ENCODE data around the gene CR2.

The CR2 gene

DNA sequence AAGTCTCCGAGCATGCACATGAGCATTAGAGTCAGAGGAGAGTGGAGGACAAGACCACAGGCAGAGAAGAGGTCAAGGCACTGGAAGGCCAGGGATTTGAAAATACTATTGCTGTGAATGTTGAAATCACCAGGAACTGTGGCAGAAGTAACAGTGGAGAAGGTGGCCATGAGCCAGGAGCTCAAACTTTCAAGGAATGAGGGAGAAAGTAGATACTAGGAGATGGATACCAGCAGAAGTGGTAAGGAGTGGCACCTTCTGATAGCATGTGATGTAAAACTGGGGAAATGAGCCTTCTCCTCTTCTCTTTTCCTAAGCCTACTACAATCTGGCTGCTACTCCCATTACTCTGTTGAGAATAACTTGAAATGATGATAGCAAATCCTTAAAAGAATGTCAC, 40.0 kb downstream of the CR2 start:
- TF ChIP-seq FOXP2 (optimal IDR thresholded peaks at IDR 0.05; ENCODE audit: borderline replicate concordance, extremely low read depth, extremely low read length, insufficient read depth) (no peak), TAF1 (IDR thresholded peaks at IDR 0.05; ENCODE audit: borderline replicate concordance, insufficient read depth, low read length) (no peak), SIN3A (IDR thresholded peaks at IDR 0.05; ENCODE audit: borderline replicate concordance, insufficient read depth, low read length) (no peak), POLR2AphosphoS5 (IDR thresholded peaks at IDR 0.05; ENCODE audit: low read depth, low read length) (no peak)
- TF ChIP-seq, protein P1, sequence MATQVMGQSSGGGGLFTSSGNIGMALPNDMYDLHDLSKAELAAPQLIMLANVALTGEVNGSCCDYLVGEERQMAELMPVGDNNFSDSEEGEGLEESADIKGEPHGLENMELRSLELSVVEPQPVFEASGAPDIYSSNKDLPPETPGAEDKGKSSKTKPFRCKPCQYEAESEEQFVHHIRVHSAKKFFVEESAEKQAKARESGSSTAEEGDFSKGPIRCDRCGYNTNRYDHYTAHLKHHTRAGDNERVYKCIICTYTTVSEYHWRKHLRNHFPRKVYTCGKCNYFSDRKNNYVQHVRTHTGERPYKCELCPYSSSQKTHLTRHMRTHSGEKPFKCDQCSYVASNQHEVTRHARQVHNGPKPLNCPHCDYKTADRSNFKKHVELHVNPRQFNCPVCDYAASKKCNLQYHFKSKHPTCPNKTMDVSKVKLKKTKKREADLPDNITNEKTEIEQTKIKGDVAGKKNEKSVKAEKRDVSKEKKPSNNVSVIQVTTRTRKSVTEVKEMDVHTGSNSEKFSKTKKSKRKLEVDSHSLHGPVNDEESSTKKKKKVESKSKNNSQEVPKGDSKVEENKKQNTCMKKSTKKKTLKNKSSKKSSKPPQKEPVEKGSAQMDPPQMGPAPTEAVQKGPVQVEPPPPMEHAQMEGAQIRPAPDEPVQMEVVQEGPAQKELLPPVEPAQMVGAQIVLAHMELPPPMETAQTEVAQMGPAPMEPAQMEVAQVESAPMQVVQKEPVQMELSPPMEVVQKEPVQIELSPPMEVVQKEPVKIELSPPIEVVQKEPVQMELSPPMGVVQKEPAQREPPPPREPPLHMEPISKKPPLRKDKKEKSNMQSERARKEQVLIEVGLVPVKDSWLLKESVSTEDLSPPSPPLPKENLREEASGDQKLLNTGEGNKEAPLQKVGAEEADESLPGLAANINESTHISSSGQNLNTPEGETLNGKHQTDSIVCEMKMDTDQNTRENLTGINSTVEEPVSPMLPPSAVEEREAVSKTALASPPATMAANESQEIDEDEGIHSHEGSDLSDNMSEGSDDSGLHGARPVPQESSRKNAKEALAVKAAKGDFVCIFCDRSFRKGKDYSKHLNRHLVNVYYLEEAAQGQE (IDR thresholded peaks at IDR 0.05; ENCODE audit: insufficient read depth in 1 of 2, low read depth in 2 of 2, low read length in 2 of 2) = no peak

DNA sequence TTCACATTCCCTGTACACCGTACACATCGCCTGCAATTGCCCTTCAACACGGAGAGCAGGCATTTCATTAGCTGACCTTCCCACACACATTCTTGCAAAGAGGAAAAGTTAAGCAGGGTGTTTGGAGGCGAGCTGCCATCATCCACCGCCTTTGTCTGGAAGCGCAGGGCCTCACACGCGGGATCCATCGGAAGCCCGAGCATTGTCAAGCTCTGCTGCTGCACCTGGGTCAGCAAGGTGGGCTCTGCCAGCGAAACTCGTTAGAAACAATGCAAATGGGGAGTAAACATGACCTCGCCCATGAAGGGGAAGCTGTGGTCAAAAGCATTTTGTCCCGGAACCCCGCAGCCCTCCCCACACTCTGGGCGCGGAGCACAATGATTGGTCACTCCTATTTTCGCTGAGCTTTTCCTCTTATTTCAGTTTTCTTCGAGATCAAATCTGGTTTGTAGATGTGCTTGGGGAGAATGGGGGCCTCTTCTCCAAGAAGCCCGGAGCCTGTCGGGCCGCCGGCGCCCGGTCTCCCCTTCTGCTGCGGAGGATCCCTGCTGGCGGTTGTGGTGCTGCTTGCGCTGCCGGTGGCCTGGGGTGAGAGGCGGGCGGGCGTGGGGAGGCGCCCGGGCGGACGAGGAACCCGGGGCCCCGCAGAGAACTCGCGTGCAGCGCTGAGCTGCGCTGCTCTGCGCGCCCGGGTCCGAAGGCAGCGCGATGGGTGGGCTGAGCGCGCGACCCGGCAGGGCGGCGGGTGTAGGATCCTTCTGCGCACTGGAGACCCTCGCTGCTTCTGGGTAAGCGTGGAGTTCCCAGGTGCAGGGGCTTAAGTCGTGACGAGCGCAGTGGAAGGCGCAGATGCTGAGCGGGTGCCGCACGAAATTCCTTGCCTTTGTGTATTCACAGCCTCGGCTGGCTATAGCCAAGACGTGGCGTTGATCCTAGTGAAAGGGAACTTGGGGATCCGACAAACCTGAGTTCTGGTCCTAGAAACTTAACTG, 42.0 kb downstream of the CR2 start, which contains the start of gene CR1:
Gene CR1, plus strand, starts transcription at position 357 of the 992 bp plus-strand sequence. Its CDS starts 111 bp downstream, at position 468.
- TF ChIP-seq TAF1 (IDR thresholded peaks at IDR 0.05; ENCODE audit: borderline replicate concordance, insufficient read depth, low read length) = no peak

DNA sequence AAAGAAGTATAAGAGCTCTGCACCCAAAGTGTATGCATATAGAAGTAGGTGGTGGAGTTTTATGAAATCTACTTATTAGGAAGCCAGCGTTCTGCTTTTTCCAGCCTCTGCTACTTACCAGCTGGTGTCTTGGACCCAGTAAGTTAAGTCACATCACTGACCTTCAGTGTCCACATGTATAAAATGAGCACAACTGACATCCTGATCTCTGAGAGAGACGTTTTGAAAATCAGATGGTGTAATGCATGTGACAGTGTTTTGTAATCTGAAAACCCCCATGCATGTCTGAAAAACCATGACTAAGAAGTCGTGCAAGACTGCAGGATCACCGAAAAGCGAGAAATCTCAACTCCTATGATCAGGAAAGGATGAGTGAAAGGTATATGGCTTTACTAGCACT, 43.8 kb downstream of the CR2 start:
- TF ChIP-seq SIN3A (IDR thresholded peaks at IDR 0.05; ENCODE audit: borderline replicate concordance, insufficient read depth, low read length) = no peak
- TF ChIP-seq, protein P1 (IDR thresholded peaks at IDR 0.05; ENCODE audit: insufficient read depth in 1 of 2, low read depth in 2 of 2, low read length in 2 of 2) = no peak
- TF ChIP-seq FOXP2 (optimal IDR thresholded peaks at IDR 0.05; ENCODE audit: borderline replicate concordance, extremely low read depth, extremely low read length, insufficient read depth) = no peak

DNA sequence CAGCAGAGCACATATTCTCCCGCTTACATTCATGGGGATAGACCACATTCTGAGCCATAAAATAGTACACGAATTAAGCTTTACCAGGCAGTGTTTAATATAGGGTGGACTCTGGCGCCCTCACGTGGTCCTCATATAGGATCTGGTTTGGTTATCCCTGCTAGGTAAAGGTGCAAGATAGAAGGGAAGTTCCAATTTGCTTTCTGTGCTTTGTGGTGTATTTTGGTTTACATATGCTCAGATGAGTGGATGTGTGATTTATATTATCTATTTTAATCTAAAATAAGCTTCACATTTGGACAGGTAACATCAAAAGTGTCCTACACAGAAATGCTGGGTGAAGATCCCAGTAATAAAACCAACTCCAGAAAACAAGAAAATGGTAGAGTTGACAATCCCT, 45.4 kb downstream of the CR2 start:
- TF ChIP-seq TAF1 (IDR thresholded peaks at IDR 0.05; ENCODE audit: borderline replicate concordance, insufficient read depth, low read length) = no peak
- no peak for TF ChIP-seq FOXP2 (optimal IDR thresholded peaks at IDR 0.05; ENCODE audit: borderline replicate concordance, extremely low read depth, extremely low read length, insufficient read depth)
- TF ChIP-seq POLR2AphosphoS5 (IDR thresholded peaks at IDR 0.05; ENCODE audit: low read depth, low read length) = no peak
- TF ChIP-seq, protein P1 (IDR thresholded peaks at IDR 0.05; ENCODE audit: insufficient read depth in 1 of 2, low read depth in 2 of 2, low read length in 2 of 2) = no peak
- TF ChIP-seq SIN3A (IDR thresholded peaks at IDR 0.05; ENCODE audit: borderline replicate concordance, insufficient read depth, low read length) = no peak

DNA sequence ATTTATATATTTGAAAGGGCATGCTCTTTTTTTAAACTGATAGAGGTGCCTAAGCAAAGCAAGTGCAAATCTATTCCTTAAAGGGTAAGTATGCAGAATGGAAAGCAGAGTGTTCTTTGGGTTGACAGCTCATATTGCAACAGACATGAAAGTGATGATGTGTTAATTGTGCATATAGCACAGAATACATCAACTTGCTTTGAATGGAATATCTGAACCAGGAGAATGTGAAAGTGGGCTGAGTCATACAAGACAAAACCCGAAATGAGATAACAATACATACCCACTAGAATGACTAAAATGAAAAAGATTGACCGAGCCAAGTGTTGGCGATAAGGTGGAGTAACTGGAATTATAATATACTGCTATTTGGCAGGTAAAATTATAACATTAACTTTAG, 46.2 kb downstream of the CR2 start:
- TF ChIP-seq FOXP2 (optimal IDR thresholded peaks at IDR 0.05; ENCODE audit: borderline replicate concordance, extremely low read depth, extremely low read length, insufficient read depth) (no peak), SIN3A (IDR thresholded peaks at IDR 0.05; ENCODE audit: borderline replicate concordance, insufficient read depth, low read length) (no peak), TAF1 (IDR thresholded peaks at IDR 0.05; ENCODE audit: borderline replicate concordance, insufficient read depth, low read length) (no peak), POLR2AphosphoS5 (IDR thresholded peaks at IDR 0.05; ENCODE audit: low read depth, low read length) (no peak)
- TF ChIP-seq, protein P1 (IDR thresholded peaks at IDR 0.05; ENCODE audit: insufficient read depth in 1 of 2, low read depth in 2 of 2, low read length in 2 of 2) = no peak

Measured in PFSK-1 (cell line).